H1 (cell line): ENCODE measurements around the gene FPR2. TPM values are rescaled to one million over a fixed set of nuclear protein-coding genes. Genes with fewer than 3 reads are reported as not detected.

Source experiments
- SIX5 ChIP-seq: IDR thresholded peaks from 2 replicates; pipeline ENCODE4 v1.6.1; 2011; ENCODE audit warnings: mild to moderate bottlenecking, low read depth, low read length
- SP2 ChIP-seq: IDR thresholded peaks from 2 replicates; pipeline ENCODE4 v1.6.1; 2012; ENCODE audit warnings: mild to moderate bottlenecking, low read length, inconsistent platforms
- TAF1 ChIP-seq: IDR thresholded peaks from 2 replicates; pipeline ENCODE4 v1.6.1; 2011; ENCODE audit warnings: mild to moderate bottlenecking, low read depth, low read length
- TBP ChIP-seq: IDR thresholded peaks from 2 replicates; pipeline ENCODE4 v1.6.1; 2011; ENCODE audit warnings: low read depth, low read length, improper control_type of control experiment
- polyA plus RNA-seq, 7 experiments: library from polyadenylated mRNA; depleted of rRNA in 3 of 7; stranded (reverse) in 5 of 7; unstranded in 2 of 7; fragments of >200 nt in 5 of 7; fragments of 200-250 nt in 2 of 7; gene quantifications; 1 replicate in 5 of 7; 2 replicates in 1 of 7; 4 replicates in 1 of 7; pipeline versions ENCODE4 v1.2.1 to v1.2.3, GENCODE V29; 2011 to 2013; ENCODE audit warnings: missing spikeins in 2 of 7, mixed read lengths in 2 of 7
- total RNA-seq: library from RNA; stranded (reverse); fragmentation: NEBNext Ultra II Directional; extraction: Animal tissue kit (Norgen Biotek cat#: 25700); gene quantifications from 2 replicates; pipeline ENCODE4 v1.2.1, GENCODE V29; 2021
- TF ChIP-seq, protein P1 (sequence below): fragments of 300-600 bp; sonication (generic); IDR thresholded peaks from 2 replicates; pipeline ENCODE4 v1.7.1; 2012; ENCODE audit warnings: low read length, moderate library complexity, mild to moderate bottlenecking, inconsistent platforms; ENCODE audit not compliant: insufficient replicate concordance
- TF ChIP-seq, protein P2 (sequence below): IDR thresholded peaks from 2 replicates; pipeline ENCODE4 v1.6.1; 2012; ENCODE audit warnings: low read length, inconsistent platforms
- TF ChIP-seq, protein P3 (sequence below): IDR thresholded peaks from 2 replicates; pipeline ENCODE4 v1.6.1; 2011; ENCODE audit warnings: low read length, improper control_type of control experiment
- TF ChIP-seq, protein P4 (sequence below): IDR thresholded peaks from 2 replicates; pipeline ENCODE4 v1.6.1; 2012; ENCODE audit warnings: inconsistent platforms

FPR2 gene
- total and polyA plus RNA-seq, 2 of the 8 experiments (the other 6 are each of a cell fraction or from before 2014, with no cell fraction given): 0.17 TPM; not detected in 1

DNA sequence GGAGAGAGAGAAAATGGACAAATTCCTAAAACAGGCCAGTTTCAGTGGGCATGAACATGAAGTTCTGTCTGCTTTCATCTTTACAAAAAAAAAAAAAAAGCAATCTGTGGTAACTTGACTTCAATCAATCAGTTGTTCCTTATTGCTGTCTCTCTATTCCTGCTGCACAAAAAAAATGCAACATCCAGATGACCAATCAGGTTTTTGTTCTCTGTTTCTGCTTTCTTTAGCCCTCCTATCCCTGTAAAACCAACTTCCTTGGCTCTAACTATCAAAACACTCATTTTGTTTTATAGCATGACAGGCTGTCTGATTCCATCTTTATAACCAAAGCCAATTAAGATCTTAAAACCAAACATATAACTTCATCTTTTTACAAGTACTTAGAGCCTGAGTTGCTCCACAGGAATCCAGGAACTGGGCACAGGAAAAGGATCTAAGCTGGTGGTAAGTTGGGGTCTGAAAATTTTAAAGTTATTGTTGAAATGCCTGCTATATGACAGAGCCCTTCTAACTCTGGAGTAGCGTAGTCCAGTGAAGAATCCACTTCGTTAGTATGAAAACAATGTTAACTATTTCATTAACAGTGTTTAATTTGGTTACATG is 34.0 kb downstream of the FPR2 start, which contains the start of gene FPR3 (continued):
- TF ChIP-seq, protein P1, sequence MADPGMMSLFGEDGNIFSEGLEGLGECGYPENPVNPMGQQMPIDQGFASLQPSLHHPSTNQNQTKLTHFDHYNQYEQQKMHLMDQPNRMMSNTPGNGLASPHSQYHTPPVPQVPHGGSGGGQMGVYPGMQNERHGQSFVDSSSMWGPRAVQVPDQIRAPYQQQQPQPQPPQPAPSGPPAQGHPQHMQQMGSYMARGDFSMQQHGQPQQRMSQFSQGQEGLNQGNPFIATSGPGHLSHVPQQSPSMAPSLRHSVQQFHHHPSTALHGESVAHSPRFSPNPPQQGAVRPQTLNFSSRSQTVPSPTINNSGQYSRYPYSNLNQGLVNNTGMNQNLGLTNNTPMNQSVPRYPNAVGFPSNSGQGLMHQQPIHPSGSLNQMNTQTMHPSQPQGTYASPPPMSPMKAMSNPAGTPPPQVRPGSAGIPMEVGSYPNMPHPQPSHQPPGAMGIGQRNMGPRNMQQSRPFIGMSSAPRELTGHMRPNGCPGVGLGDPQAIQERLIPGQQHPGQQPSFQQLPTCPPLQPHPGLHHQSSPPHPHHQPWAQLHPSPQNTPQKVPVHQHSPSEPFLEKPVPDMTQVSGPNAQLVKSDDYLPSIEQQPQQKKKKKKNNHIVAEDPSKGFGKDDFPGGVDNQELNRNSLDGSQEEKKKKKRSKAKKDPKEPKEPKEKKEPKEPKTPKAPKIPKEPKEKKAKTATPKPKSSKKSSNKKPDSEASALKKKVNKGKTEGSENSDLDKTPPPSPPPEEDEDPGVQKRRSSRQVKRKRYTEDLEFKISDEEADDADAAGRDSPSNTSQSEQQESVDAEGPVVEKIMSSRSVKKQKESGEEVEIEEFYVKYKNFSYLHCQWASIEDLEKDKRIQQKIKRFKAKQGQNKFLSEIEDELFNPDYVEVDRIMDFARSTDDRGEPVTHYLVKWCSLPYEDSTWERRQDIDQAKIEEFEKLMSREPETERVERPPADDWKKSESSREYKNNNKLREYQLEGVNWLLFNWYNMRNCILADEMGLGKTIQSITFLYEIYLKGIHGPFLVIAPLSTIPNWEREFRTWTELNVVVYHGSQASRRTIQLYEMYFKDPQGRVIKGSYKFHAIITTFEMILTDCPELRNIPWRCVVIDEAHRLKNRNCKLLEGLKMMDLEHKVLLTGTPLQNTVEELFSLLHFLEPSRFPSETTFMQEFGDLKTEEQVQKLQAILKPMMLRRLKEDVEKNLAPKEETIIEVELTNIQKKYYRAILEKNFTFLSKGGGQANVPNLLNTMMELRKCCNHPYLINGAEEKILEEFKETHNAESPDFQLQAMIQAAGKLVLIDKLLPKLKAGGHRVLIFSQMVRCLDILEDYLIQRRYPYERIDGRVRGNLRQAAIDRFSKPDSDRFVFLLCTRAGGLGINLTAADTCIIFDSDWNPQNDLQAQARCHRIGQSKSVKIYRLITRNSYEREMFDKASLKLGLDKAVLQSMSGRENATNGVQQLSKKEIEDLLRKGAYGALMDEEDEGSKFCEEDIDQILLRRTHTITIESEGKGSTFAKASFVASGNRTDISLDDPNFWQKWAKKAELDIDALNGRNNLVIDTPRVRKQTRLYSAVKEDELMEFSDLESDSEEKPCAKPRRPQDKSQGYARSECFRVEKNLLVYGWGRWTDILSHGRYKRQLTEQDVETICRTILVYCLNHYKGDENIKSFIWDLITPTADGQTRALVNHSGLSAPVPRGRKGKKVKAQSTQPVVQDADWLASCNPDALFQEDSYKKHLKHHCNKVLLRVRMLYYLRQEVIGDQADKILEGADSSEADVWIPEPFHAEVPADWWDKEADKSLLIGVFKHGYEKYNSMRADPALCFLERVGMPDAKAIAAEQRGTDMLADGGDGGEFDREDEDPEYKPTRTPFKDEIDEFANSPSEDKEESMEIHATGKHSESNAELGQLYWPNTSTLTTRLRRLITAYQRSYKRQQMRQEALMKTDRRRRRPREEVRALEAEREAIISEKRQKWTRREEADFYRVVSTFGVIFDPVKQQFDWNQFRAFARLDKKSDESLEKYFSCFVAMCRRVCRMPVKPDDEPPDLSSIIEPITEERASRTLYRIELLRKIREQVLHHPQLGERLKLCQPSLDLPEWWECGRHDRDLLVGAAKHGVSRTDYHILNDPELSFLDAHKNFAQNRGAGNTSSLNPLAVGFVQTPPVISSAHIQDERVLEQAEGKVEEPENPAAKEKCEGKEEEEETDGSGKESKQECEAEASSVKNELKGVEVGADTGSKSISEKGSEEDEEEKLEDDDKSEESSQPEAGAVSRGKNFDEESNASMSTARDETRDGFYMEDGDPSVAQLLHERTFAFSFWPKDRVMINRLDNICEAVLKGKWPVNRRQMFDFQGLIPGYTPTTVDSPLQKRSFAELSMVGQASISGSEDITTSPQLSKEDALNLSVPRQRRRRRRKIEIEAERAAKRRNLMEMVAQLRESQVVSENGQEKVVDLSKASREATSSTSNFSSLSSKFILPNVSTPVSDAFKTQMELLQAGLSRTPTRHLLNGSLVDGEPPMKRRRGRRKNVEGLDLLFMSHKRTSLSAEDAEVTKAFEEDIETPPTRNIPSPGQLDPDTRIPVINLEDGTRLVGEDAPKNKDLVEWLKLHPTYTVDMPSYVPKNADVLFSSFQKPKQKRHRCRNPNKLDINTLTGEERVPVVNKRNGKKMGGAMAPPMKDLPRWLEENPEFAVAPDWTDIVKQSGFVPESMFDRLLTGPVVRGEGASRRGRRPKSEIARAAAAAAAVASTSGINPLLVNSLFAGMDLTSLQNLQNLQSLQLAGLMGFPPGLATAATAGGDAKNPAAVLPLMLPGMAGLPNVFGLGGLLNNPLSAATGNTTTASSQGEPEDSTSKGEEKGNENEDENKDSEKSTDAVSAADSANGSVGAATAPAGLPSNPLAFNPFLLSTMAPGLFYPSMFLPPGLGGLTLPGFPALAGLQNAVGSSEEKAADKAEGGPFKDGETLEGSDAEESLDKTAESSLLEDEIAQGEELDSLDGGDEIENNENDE: no peak
- TF ChIP-seq TAF1: no peak
- TF ChIP-seq, protein P2, sequence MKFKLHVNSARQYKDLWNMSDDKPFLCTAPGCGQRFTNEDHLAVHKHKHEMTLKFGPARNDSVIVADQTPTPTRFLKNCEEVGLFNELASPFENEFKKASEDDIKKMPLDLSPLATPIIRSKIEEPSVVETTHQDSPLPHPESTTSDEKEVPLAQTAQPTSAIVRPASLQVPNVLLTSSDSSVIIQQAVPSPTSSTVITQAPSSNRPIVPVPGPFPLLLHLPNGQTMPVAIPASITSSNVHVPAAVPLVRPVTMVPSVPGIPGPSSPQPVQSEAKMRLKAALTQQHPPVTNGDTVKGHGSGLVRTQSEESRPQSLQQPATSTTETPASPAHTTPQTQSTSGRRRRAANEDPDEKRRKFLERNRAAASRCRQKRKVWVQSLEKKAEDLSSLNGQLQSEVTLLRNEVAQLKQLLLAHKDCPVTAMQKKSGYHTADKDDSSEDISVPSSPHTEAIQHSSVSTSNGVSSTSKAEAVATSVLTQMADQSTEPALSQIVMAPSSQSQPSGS: no peak
- no peak for TF ChIP-seq SP2
- no peak for TF ChIP-seq TBP
- TF ChIP-seq, protein P3, sequence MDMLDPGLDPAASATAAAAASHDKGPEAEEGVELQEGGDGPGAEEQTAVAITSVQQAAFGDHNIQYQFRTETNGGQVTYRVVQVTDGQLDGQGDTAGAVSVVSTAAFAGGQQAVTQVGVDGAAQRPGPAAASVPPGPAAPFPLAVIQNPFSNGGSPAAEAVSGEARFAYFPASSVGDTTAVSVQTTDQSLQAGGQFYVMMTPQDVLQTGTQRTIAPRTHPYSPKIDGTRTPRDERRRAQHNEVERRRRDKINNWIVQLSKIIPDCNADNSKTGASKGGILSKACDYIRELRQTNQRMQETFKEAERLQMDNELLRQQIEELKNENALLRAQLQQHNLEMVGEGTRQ: no peak
- TF ChIP-seq, protein P4, sequence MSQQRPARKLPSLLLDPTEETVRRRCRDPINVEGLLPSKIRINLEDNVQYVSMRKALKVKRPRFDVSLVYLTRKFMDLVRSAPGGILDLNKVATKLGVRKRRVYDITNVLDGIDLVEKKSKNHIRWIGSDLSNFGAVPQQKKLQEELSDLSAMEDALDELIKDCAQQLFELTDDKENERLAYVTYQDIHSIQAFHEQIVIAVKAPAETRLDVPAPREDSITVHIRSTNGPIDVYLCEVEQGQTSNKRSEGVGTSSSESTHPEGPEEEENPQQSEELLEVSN: no peak
- TF ChIP-seq SIX5: no peak
